Measurements from ENCODE around the gene HYPK.

- TF ChIP-seq EZH2 (IDR thresholded peaks at IDR 0.05; ENCODE audit: insufficient read depth, poor library complexity, severe bottlenecking) (no peak), EZH2phosphoT487 (IDR thresholded peaks at IDR 0.05; ENCODE audit: insufficient read depth, low read depth) (no peak)
Observed at GRCh38 chr15:43826029-43826507, 25.7 kb downstream of the HYPK start.

All from GM23248 (cell line).